ENCODE results near the gene SLC4A3. TPM values are rescaled to one million over a fixed set of nuclear protein-coding genes. Genes with fewer than 3 reads are reported as not detected.

SLC4A3 gene, protein sequence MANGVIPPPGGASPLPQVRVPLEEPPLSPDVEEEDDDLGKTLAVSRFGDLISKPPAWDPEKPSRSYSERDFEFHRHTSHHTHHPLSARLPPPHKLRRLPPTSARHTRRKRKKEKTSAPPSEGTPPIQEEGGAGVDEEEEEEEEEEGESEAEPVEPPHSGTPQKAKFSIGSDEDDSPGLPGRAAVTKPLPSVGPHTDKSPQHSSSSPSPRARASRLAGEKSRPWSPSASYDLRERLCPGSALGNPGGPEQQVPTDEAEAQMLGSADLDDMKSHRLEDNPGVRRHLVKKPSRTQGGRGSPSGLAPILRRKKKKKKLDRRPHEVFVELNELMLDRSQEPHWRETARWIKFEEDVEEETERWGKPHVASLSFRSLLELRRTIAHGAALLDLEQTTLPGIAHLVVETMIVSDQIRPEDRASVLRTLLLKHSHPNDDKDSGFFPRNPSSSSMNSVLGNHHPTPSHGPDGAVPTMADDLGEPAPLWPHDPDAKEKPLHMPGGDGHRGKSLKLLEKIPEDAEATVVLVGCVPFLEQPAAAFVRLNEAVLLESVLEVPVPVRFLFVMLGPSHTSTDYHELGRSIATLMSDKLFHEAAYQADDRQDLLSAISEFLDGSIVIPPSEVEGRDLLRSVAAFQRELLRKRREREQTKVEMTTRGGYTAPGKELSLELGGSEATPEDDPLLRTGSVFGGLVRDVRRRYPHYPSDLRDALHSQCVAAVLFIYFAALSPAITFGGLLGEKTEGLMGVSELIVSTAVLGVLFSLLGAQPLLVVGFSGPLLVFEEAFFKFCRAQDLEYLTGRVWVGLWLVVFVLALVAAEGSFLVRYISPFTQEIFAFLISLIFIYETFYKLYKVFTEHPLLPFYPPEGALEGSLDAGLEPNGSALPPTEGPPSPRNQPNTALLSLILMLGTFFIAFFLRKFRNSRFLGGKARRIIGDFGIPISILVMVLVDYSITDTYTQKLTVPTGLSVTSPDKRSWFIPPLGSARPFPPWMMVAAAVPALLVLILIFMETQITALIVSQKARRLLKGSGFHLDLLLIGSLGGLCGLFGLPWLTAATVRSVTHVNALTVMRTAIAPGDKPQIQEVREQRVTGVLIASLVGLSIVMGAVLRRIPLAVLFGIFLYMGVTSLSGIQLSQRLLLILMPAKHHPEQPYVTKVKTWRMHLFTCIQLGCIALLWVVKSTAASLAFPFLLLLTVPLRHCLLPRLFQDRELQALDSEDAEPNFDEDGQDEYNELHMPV
- 8.3 TPM for total RNA-seq

GRCh38 chr2:219627103-219628100 is at the start of gene SLC4A3:
TSS of gene SLC4A3 (plus strand) at chr2:219627630. CDS start at chr2:219627993, 363 bp downstream.

GRCh38 chr2:219597552-219598307 is 29.7 kb upstream of the SLC4A3 start, which contains the start of gene STK11IP:
TSS of gene STK11IP (plus strand) at chr2:219597857. CDS start at chr2:219598120, 263 bp downstream.

Small RNAs within 50 kb of the gene (small RNA-seq; reads per million reads assigned to genes)
- not detected for gene RN7SKP213 (ENCODE audit: low replicate concordance)

Other genes with a start within 250 kb of the SLC4A3 start
- 64.8 TPM for gene DNPEP, start 239.7 kb upstream of the SLC4A3 start, total RNA-seq
- gene DES, start 209.3 kb upstream of the SLC4A3 start, total RNA-seq = 582 TPM
- 39.6 TPM for gene SPEG, start 192.8 kb upstream of the SLC4A3 start, total RNA-seq
- gene GMPPA, start 128.7 kb upstream of the SLC4A3 start, total RNA-seq = 31.6 TPM
- gene ASIC4, start 113.1 kb upstream of the SLC4A3 start, total RNA-seq = 0.18 TPM
- gene CHPF, start 83.8 kb upstream of the SLC4A3 start, total RNA-seq = 90.4 TPM
- gene TMEM198, start 83.6 kb upstream of the SLC4A3 start, total RNA-seq = 4.6 TPM
- 146 TPM for gene OBSL1, start 56.1 kb upstream of the SLC4A3 start, total RNA-seq
- 0.58 TPM for gene INHA, start 55.3 kb upstream of the SLC4A3 start, total RNA-seq
- 26.2 TPM for gene STK11IP, start 29.8 kb upstream of the SLC4A3 start, total RNA-seq

Data from metanephros (tissue), 2 donors.